ENCODE data around the gene WBP1. TPM values are rescaled to one million over a fixed set of nuclear protein-coding genes. Genes with fewer than 3 reads are reported as not detected.
"Not testable (repeated sequence)": the region's sequence is repeated elsewhere in the genome, so short reads cannot be mapped to it uniquely, and the experiment has no call there.

The WBP1 gene
- total RNA-seq, 1 donor from 2014 or later, result 32.6 TPM

- Mint-ChIP-seq H3K27me3 (ENCODE audit: insufficient read depth) (peaks cover 12% of the 10 kb centered on the region), H3K4me3 (no peak overlapping the region), H3K4me1 (ENCODE audit: low read depth) (peaks cover 12% of the 10 kb centered on the region), H3K9me3 (no peaks in the 10 kb centered on the region), H3K27ac (no peak overlapping the region), H3K36me3 (ENCODE audit: low read depth) (no peaks in the 10 kb centered on the region)
- DNase-seq (ENCODE audit: low spot score), result no peak
- intact Hi-C loops (cut with micrococcal nuclease), result no loop called here
These were observed 22.0 kb upstream of the WBP1 start for GRCh38 chr2:74436111-74436805.

DNA sequence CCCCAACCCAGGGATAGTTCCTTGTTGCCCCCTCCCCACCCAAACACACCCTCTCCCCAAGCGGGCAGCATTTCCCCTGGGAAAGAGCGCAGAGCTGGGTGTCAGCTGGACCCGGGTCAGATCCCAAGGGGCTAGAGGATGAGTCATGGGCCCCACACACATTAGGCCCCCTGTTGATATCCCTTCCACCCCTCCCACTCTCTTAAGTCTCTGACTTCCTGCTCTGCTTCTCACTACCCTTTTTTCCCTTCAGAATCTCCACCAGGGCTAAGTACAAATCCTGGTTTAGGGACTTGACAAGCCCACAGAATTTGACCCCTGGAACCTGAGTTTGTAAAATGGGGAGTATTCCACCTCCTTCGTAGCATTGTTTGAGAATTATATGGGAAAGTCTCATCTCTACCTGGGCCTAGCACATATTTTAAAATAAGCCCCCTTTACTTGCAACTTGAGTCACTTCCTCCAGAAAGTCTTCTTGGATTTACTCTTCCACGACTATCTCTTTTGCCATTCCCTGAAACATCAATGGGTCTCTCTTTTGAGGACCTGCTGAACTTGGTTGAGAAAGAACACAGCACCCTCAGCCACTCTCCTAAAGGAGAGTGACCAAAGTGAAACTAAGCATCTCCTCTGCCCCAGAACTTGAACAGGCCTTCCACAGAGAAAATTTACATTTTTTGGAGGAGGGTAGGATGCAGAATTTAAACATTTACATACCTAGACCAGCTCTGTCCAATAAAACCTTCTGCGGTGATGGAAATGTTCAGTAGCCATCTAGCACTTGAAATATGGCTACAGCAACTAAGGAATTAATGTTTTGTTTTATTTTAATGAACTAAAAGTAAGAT, 21.2 kb upstream of the WBP1 start:
- Mint-ChIP-seq H3K4me3 (no peak overlapping the region), H3K27ac (no peak overlapping the region), H3K4me1 (ENCODE audit: low read depth) (peaks cover 12% of the 10 kb centered on the region), H3K36me3 (ENCODE audit: low read depth) (no peaks in the 10 kb centered on the region), H3K9me3 (no peaks in the 10 kb centered on the region), H3K27me3 (ENCODE audit: insufficient read depth) (peaks cover 13% of the 10 kb centered on the region)
- DNase-seq (ENCODE audit: low spot score), result no peak
- intact Hi-C loops (cut with micrococcal nuclease), result no loop called here

DNA sequence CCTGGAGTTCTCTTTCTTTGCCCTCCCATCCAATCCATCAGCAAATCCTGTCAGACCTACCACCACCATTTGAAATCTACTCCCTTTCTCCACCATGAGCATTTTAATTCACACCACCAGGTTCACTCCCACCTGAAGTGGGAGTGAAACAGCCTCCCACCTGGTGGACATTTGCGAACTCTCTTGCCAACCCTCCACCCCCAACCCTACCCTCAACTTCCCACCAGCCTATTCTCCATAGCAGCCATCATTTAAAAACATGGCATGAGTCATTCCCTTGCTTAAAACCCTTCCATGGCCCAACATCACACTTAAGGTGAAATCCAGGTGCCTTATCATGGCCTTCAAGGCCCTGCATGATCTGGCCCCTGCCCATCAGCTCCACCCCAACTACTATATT, 20.0 kb upstream of the WBP1 start:
- peaks cover 21% of the 10 kb centered on the region for H3K27me3 Mint-ChIP-seq (ENCODE audit: insufficient read depth)
- no peak overlapping the region for H3K27ac Mint-ChIP-seq
- no peaks in the 10 kb centered on the region for H3K9me3 Mint-ChIP-seq
- intact Hi-C loops (cut with micrococcal nuclease), result no loop called here
- DNase-seq (ENCODE audit: low spot score), result no peak
- no peaks in the 10 kb centered on the region for H3K36me3 Mint-ChIP-seq (ENCODE audit: low read depth)
- H3K4me1 Mint-ChIP-seq (ENCODE audit: low read depth), result peaks cover 12% of the 10 kb centered on the region
- no peak overlapping the region for H3K4me3 Mint-ChIP-seq

DNA sequence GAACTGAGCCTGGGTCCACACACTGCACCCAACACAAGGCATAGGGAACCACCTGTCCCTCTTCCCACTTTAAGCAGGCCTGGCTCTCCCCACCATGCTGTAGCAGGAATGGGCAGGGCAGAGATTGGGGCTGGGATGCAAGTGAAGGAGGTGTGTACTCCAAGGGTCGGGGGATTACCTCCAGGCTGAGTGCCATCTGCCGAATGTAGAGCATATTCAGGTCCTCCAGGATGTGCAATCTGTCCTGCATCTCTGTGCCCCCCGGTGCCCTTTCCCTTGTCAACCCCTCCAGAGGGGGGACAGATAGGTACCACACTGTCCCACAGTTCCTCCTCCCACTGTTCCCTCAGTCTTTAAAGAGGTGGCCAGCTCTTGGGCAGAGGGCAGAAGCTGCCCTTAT, 18.9 kb upstream of the WBP1 start:
- intact Hi-C loops (cut with micrococcal nuclease), result no loop called here
- peaks cover 17% of the 10 kb centered on the region for H3K4me1 Mint-ChIP-seq (ENCODE audit: low read depth)
- H3K27ac Mint-ChIP-seq, result no peak overlapping the region
- peaks cover 28% of the 10 kb centered on the region for H3K27me3 Mint-ChIP-seq (ENCODE audit: insufficient read depth)
- DNase-seq (ENCODE audit: low spot score), result no peak
- no peak overlapping the region for H3K4me3 Mint-ChIP-seq
- no peaks in the 10 kb centered on the region for H3K36me3 Mint-ChIP-seq (ENCODE audit: low read depth)
- no peaks in the 10 kb centered on the region for H3K9me3 Mint-ChIP-seq

GRCh38 chr2:74439803-74440377, 18.3 kb upstream of the WBP1 start:
- intact Hi-C loops (cut with micrococcal nuclease), result loop anchor here (1.0 to 2.0 kb wide), 2 partner anchors 15 to 19 kb away; partner anchors contain the start of genes C2orf81, INO80B and WDR54
- Mint-ChIP-seq H3K4me3 (peak overlapping the region; percentile 27), H3K27ac (peak overlapping the region; percentile 10), H3K4me1 (ENCODE audit: low read depth) (peaks cover 22% of the 10 kb centered on the region), H3K36me3 (ENCODE audit: low read depth) (no peaks in the 10 kb centered on the region), H3K9me3 (no peaks in the 10 kb centered on the region), H3K27me3 (ENCODE audit: insufficient read depth) (peaks cover 33% of the 10 kb centered on the region)
- no peak for DNase-seq (ENCODE audit: low spot score)

GRCh38 chr2:74440378-74441169, 17.7 kb upstream of the WBP1 start:
- intact Hi-C loops (cut with micrococcal nuclease), result loop anchor here (1.0 to 2.0 kb wide), 2 partner anchors 14 to 19 kb away; partner anchors contain the start of genes C2orf81, INO80B and WDR54
- no peaks in the 10 kb centered on the region for H3K36me3 Mint-ChIP-seq (ENCODE audit: low read depth)
- peaks cover 36% of the 10 kb centered on the region for H3K27me3 Mint-ChIP-seq (ENCODE audit: insufficient read depth)
- no peaks in the 10 kb centered on the region for H3K9me3 Mint-ChIP-seq
- DNase-seq (ENCODE audit: low spot score), result peak; percentile 37
- peaks cover 22% of the 10 kb centered on the region for H3K4me1 Mint-ChIP-seq (ENCODE audit: low read depth)
- H3K4me3 Mint-ChIP-seq, result peak overlapping the region; percentile 73
- H3K27ac Mint-ChIP-seq, result no peak overlapping the region

GRCh38 chr2:74441170-74441689, 17.0 kb upstream of the WBP1 start:
- H3K4me3 Mint-ChIP-seq, result peak overlapping the region; percentile 73
- H3K36me3 Mint-ChIP-seq (ENCODE audit: low read depth), result no peaks in the 10 kb centered on the region
- H3K9me3 Mint-ChIP-seq, result no peaks in the 10 kb centered on the region
- intact Hi-C loops (cut with micrococcal nuclease), result loop anchor here (2.0 kb wide), 1 partner anchor 14 kb away; the partner anchor contains the start of gene INO80B
- peaks cover 22% of the 10 kb centered on the region for H3K4me1 Mint-ChIP-seq (ENCODE audit: low read depth)
- no peak overlapping the region for H3K27ac Mint-ChIP-seq
- no peak for DNase-seq (ENCODE audit: low spot score)
- H3K27me3 Mint-ChIP-seq (ENCODE audit: insufficient read depth), result peaks cover 36% of the 10 kb centered on the region

- intact Hi-C loops (cut with micrococcal nuclease), result loop anchor here (2.0 kb wide), 1 partner anchor 13 kb away; the partner anchor contains the start of gene INO80B
- no peaks in the 10 kb centered on the region for H3K36me3 Mint-ChIP-seq (ENCODE audit: low read depth)
- DNase-seq (ENCODE audit: low spot score), result peak; percentile 34
- H3K9me3 Mint-ChIP-seq, result no peaks in the 10 kb centered on the region
- peak within 1 kb of the TSS; percentile 73 for H3K4me3 Mint-ChIP-seq
- peaks cover 36% of the 10 kb centered on the region for H3K27me3 Mint-ChIP-seq (ENCODE audit: insufficient read depth)
- H3K27ac Mint-ChIP-seq, result no peak within 1 kb of the TSS
- H3K4me1 Mint-ChIP-seq (ENCODE audit: low read depth), result peaks cover 22% of the 10 kb centered on the region
These were observed 16.4 kb upstream of the WBP1 start, which contains the start of gene RTKN for GRCh38 chr2:74441690-74442482. RTKN (minus strand) TSS chr2:74441937; CDS start chr2:74441816, 121 bp downstream.

DNA sequence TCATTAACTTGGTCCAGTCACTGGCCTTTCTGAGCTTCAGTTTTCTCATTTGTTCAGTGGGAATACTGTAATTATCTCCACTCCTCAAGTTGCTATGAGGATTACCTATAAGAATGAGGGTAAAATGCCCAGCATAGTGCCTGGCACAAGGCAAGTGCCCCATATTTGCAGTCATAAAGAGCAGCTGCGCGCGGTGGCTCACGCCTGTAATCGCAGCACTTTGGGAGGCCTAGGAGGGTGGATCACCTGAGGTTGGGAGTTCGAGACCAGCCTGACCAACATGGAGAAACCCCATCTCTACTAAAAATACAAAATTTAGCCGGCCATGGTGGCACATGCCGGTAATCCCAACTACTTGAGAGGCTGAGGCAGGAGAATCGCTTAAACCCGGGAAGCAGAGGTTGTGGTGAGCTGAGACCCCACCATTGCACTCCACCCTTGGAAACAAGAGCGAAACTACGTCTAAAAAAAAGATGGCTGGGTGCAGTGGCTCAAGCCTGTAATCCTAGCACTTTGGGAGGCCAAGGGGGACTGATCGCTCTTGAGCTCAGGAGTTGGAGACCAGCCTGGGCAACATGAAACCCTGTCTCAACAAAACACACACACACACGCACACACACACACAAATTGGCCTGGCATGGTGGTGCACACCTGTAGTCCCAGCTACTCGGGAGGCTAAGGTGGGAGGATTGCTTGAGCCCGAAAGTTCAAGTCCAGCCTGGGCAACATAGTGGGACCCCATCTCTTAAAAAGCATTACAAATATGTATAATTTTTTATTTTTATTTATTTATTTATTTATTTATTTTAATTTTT, 15.5 kb upstream of the WBP1 start:
- peak overlapping the region; percentile 71 for H3K4me3 Mint-ChIP-seq
- H3K36me3 Mint-ChIP-seq (ENCODE audit: low read depth); DNase-seq (ENCODE audit: low spot score); H3K9me3 Mint-ChIP-seq; H3K27ac Mint-ChIP-seq; intact Hi-C loops (cut with micrococcal nuclease): not testable (repeated sequence)
- peaks cover 41% of the 10 kb centered on the region for H3K27me3 Mint-ChIP-seq (ENCODE audit: insufficient read depth)
- H3K4me1 Mint-ChIP-seq (ENCODE audit: low read depth), result peaks cover 22% of the 10 kb centered on the region

DNA sequence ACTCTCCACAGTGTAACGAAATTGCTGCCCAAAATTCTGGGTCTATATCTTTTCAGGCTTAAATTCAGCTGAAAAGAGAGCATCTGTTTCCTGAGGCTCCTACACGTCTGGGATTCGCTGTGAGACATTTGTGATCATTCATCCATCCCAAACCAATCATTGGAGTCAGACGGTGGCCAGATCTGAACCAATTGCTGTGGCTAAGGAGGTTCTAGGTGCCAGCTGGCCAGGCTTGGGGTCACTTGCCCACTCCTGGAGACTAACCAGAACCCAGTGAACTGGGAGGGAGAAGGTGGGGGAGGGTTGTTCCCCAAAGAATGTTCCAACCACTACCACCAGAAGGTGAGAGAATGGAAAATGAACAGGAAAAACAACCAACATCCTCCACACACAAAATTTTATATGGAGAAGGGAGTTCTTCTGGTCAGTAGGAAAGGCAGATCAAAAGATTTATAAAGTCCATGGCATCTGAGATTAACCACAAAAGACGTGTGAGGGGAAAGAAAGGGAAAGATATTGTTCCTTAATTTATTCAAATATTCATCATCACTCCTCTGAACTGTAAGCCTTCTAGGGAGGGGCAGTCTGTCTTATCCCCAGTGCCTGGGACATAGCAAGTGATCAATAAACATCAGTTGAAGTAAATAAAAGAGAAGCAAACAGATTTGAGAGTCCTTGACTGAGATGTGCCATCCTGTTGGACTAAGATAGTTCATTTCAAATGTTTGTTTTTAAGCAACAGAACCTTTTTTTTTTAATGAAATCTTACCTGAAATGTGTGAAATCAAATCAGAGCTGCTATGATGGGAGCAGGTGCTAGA, 13.5 kb upstream of the WBP1 start:
- peaks cover 36% of the 10 kb centered on the region for H3K27me3 Mint-ChIP-seq (ENCODE audit: insufficient read depth)
- peaks cover 10% of the 10 kb centered on the region for H3K4me1 Mint-ChIP-seq (ENCODE audit: low read depth)
- no peak overlapping the region for H3K4me3 Mint-ChIP-seq
- no peak overlapping the region for H3K27ac Mint-ChIP-seq
- intact Hi-C loops (cut with micrococcal nuclease), result no loop called here
- DNase-seq (ENCODE audit: low spot score), result no peak
- H3K36me3 Mint-ChIP-seq (ENCODE audit: low read depth), result no peaks in the 10 kb centered on the region
- no peaks in the 10 kb centered on the region for H3K9me3 Mint-ChIP-seq

Measured in activated T-helper 1 cell treated with anti-CD3 and anti-CD28 coated beads, Interleukin-12 subunit alpha, Interleukin-12 subunit beta, Interleukin-2, Interleukin-4 antibody, amounts not matched to agents 30 ng/mL and 10 ng/mL and 1 ng/mL, durations not matched to agents 14 hours and 24 hours and 36 hours (primary cell).